HG03575 (cell line): Measurements from ENCODE around the gene HECW1.
"Not testable (repeated sequence)": the region's sequence is repeated elsewhere in the genome, so short reads cannot be mapped to it uniquely, and the experiment has no call there.

ENCODE experiments used
- ATAC-seq: cut with Tn5 transposase; IDR thresholded peaks from one replicate; pipeline ENCODE4 v1.9.1; 2021; ENCODE audit not compliant: unreplicated experiment, insufficient number of reproducible peaks, low FRiP score; ENCODE audit errors: extremely low read depth

The HECW1 gene

GRCh38 chr7:43318188-43318770 is 205.8 kb downstream of the HECW1 start:
- no peak for ATAC-seq

GRCh38 chr7:43325595-43325994 is 213.1 kb downstream of the HECW1 start:
- ATAC-seq: no peak

DNA sequence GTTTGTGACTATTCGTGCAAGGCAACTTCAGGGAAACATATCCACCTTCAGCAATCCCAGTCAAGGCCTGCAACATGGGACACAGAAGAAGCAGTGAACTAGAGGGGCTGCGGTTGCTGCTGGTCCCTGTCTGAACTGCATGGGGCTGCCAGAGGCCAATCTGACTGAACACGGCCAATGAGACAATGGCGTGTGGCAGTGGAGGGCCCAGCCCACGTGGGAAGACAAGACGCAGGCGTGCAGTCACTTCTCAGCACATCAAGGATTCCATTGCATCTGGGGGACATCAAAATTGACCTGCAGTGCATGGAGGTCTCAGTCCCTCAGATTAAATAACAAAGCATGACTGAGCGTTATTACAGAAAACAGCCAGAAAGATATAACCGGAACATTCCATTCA is 215.9 kb downstream of the HECW1 start:
- ATAC-seq: no peak

- ATAC-seq: no peak
Measured at GRCh38 chr7:43328785-43329380, 216.4 kb downstream of the HECW1 start.

- ATAC-seq: no peak
Measured at GRCh38 chr7:43332193-43332796, 219.8 kb downstream of the HECW1 start.

- no peak for ATAC-seq
Measured at GRCh38 chr7:43337191-43337590, 224.7 kb downstream of the HECW1 start.

GRCh38 chr7:43337811-43338210 is 225.4 kb downstream of the HECW1 start:
- no peak for ATAC-seq

GRCh38 chr7:43341132-43341531 is 228.7 kb downstream of the HECW1 start:
- no peak for ATAC-seq

GRCh38 chr7:43343417-43343816 is 231.0 kb downstream of the HECW1 start:
- ATAC-seq: not testable (repeated sequence)

DNA sequence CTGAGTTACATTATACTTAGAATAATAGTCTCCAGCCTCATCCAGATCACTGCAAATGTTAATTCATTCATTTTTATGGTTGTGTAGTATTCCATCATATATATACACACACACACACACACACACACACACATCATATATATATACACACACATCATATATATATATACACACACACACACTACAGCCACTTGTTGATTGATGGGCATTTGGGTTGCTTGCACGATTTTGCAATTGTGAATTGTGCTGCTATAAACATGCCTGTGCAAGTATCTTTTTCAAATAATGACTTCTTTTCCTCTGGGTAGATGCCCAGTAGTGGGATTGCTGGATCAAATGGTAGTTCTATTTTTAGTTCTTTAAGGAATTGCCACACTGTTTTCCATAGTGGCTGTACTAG is 233.2 kb downstream of the HECW1 start:
- not testable (repeated sequence) for ATAC-seq

DNA sequence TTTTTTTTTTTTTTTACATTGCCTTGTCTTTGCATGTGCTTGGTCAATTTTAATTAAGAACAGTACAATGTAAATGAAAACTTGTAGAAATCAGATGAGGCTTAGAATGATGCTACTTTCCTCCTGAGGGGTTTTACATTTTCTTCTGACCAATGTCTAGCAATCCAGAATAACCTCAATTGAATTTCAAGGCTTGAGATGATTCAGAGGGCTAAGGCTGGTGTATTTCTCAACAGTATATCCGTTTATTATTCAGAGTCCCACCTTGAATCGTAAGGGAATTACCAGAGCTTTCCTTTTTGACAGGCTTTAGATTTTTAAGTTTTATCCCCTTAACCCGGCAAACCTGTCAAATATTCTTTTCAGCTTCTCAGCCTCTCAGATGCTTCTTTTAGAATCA is 239.2 kb downstream of the HECW1 start:
- ATAC-seq: no peak

- ATAC-seq: no peak
Measured at GRCh38 chr7:43353902-43354301, 241.5 kb downstream of the HECW1 start.

- no peak for ATAC-seq
Measured at GRCh38 chr7:43362652-43363034, 250.2 kb downstream of the HECW1 start.

DNA sequence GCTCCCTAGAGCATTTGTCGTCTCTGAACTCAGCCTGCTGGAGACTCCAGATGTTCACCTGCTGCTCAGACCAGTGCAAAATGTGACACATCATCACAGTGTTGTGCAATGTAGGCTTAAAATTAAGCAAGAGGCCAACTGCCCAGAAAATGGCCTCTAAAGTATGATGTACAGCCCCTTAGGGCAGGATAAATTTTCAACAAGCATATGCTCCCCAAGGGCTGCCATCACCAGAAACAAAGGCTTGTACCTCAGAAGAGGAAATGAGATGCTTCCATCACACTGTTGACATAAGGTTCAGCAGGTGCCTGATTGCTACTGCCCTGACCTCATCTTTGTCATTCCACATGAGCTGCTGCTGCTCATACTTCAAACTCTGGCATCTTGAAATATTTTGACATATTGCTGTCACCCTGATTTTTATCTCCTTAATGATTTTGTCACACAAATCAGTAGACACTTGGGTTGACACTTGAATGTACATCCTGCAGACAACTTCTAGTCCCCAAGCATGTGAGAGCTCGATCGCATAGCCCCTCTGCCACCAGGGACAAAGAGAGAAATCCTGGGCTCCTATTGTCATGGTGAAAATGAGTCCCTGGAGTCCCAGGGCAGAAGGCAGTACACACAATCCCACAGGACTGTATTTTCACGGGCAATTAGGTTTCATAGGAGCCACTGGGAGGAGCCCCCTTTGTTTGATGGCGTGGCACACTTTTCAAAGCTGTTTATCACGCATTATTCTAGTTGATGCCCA is 250.8 kb downstream of the HECW1 start:
- no peak for ATAC-seq

DNA sequence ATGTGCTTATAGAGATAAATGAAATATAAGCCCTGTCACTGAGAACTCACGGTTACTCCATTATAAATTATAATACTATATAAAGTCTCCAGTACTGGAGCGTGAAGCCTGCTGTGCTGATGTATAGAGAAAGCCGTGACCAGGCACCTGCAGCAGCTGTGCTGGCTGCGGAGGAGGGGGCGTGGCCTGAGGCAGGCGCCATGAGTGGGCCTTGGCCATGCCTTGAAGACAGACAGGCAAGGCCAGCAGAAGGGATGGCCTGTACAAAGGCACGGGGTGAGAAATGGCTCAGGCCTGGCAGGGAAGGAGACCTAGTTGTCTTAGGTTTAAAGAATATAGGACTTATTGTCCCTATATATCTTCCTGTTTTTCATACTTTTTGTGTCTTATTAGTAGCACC is 251.9 kb downstream of the HECW1 start:
- ATAC-seq: no peak

DNA sequence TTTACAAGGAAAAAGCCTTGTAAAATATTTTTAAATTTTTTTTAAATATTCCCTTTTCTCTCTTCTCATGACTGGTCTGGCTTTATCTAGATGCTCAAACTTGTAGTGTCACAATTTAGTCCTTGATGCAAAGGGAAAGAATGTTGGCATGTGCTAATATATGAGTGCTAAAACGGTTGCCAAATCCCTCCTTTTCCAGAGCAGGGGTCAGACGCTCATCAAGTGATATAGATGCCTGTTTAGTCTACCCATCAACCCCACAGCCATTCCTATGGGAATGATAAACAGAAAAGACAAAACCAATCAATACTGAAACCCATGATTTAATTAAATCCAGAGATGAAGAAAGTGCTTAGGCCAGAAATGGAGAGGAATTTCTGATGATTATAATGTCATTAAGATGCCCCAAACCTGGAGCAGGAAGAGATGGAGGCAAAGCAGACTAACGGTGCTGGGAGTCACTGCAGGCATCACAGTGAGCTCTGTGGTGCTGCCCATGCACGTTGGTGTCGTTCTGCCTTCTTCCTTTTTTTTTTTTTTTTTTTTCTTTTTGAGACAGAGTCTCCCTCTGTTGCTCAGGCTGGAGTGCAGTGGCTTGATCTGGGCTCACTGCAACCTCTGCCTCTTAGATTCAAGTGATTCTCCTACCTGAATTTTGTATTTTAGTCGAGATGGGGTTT is 260.4 kb downstream of the HECW1 start:
- ATAC-seq: no peak

- ATAC-seq: no peak
Measured at GRCh38 chr7:43377196-43377960, 264.9 kb downstream of the HECW1 start.

DNA sequence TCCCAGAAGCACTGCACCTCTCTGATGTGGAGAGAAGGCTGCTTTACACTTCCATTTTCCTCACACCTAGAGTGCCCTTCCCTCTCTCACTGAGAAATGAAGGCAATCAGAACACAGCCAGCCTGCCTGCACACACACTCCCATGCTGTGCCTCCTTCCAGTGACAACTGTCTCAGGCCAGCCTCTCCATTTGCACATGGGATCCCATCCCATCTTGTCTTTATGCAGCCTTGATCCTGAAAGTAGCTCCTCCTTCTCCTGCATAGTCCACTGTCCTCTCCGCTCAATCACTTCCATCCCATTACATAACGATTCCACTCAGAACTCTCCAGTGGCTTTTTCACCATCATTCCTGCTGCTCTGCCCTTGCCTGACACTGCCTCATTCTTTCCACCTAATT is 266.8 kb downstream of the HECW1 start:
- ATAC-seq: no peak
